ENCODE results near the gene SLC6A19.

SLC6A19 gene

DNA sequence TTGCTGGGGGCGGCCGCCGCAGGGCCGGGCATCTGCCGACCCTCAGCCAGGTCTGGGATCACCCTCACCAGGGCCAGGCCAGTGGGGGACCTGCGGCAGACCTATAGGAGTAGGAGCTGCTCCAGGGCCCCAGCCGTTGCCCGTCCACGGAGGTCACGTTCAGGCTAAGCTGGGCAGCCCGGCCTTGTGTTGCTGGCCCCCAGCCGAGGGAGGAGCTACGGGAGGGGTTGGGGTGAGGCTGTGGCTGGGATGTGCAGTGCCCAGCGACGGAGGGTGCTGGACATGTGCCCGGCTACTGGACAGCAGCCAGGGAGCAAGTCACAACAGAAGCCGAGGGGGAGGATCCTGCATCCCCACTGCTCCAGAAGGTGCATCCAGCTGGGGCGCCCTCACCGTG lies 39.6 kb upstream of the SLC6A19 start:
- H3K4me1 ChIP-seq (ENCODE audit: low read length), result no peaks in the 10 kb centered on the region
- H3K9me3 ChIP-seq (ENCODE audit: insufficient read depth, low read length), result no peaks in the 10 kb centered on the region
- no peaks in the 10 kb centered on the region for H3K27me3 ChIP-seq (ENCODE audit: low read depth, low read length)
- no peak overlapping the region for H3K4me2 ChIP-seq (ENCODE audit: low read length)
- no peaks in the 10 kb centered on the region for H4K20me1 ChIP-seq (ENCODE audit: insufficient read depth, low read length)
- no peaks in the 10 kb centered on the region for H3K36me3 ChIP-seq (replicated peaks; ENCODE audit: low read depth, low read length)
- no peak overlapping the region for H3K27ac ChIP-seq (ENCODE audit: low read length)
- H3K4me3 ChIP-seq (ENCODE audit: low read length), result no peak overlapping the region
- H2AFZ ChIP-seq (ENCODE audit: low read depth, low read length), result no peak overlapping the region
- no peak for TF ChIP-seq EZH2phosphoT487 (IDR thresholded peaks at IDR 0.05; ENCODE audit: low read depth)
- TF ChIP-seq, protein P1, sequence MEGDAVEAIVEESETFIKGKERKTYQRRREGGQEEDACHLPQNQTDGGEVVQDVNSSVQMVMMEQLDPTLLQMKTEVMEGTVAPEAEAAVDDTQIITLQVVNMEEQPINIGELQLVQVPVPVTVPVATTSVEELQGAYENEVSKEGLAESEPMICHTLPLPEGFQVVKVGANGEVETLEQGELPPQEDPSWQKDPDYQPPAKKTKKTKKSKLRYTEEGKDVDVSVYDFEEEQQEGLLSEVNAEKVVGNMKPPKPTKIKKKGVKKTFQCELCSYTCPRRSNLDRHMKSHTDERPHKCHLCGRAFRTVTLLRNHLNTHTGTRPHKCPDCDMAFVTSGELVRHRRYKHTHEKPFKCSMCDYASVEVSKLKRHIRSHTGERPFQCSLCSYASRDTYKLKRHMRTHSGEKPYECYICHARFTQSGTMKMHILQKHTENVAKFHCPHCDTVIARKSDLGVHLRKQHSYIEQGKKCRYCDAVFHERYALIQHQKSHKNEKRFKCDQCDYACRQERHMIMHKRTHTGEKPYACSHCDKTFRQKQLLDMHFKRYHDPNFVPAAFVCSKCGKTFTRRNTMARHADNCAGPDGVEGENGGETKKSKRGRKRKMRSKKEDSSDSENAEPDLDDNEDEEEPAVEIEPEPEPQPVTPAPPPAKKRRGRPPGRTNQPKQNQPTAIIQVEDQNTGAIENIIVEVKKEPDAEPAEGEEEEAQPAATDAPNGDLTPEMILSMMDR (IDR thresholded peaks at IDR 0.05; ENCODE audit: low read depth, low read length), result no peak
- H3K79me2 ChIP-seq (ENCODE audit: low read length), result no peaks in the 10 kb centered on the region
- no peak overlapping the region for H3K9ac ChIP-seq (ENCODE audit: low read length)

DNA sequence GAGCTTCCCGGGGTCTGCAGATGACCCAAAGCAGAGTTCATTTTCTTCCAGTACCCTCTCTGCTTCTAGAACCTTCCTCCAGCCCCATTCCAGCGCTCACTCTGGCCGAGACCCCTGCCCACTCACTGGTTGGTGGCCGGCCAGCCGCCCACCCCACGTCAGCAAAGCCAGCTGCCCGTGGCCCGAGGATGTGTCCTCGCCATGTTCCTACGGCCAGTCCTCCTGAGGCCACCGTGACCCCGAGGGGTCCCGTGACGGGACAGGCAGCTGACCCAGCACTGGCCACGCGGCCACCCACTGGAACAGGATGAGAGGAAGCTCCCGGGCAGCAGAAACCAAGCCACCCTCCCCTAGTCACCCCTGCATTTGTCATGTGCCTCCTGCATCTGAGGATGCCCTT lies 39.1 kb upstream of the SLC6A19 start:
- no peak overlapping the region for H3K4me2 ChIP-seq (ENCODE audit: low read length)
- H4K20me1 ChIP-seq (ENCODE audit: insufficient read depth, low read length), result no peaks in the 10 kb centered on the region
- H3K36me3 ChIP-seq (replicated peaks; ENCODE audit: low read depth, low read length), result no peaks in the 10 kb centered on the region
- H3K79me2 ChIP-seq (ENCODE audit: low read length), result no peaks in the 10 kb centered on the region
- peaks cover under 1% of the 10 kb centered on the region for H3K4me1 ChIP-seq (ENCODE audit: low read length)
- no peak overlapping the region for H3K27ac ChIP-seq (ENCODE audit: low read length)
- H2AFZ ChIP-seq (ENCODE audit: low read depth, low read length), result no peak overlapping the region
- TF ChIP-seq, protein P1 (IDR thresholded peaks at IDR 0.05; ENCODE audit: low read depth, low read length), result no peak
- no peak for TF ChIP-seq EZH2phosphoT487 (IDR thresholded peaks at IDR 0.05; ENCODE audit: low read depth)
- H3K27me3 ChIP-seq (ENCODE audit: low read depth, low read length), result no peaks in the 10 kb centered on the region
- no peak overlapping the region for H3K9ac ChIP-seq (ENCODE audit: low read length)
- H3K9me3 ChIP-seq (ENCODE audit: insufficient read depth, low read length), result no peaks in the 10 kb centered on the region
- no peak overlapping the region for H3K4me3 ChIP-seq (ENCODE audit: low read length)

DNA sequence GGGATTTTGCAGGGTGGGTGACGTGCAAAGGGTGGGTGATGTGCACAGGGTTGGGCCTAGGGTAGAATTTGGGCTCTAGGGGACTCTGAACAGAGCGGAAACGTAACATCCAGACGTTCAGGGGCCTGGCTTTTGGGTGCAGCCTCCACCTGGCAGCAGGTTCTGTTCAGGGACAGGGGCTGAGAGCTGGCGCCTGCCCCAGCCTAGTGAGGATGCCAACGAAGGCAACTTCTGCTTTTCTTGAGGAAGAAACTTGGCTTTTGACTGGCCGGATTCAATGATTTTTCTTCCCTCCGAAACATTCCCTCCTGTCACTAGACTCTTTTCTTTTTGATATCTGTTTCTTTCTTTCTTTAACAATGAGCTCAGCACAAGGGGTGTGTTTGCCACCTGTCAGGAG lies 38.6 kb upstream of the SLC6A19 start:
- Histone ChIP-seq H3K4me3 (ENCODE audit: low read length) (no peak overlapping the region), H2AFZ (ENCODE audit: low read depth, low read length) (no peak overlapping the region), H3K27me3 (ENCODE audit: low read depth, low read length) (no peaks in the 10 kb centered on the region), H3K9me3 (ENCODE audit: insufficient read depth, low read length) (no peaks in the 10 kb centered on the region), H4K20me1 (ENCODE audit: insufficient read depth, low read length) (no peaks in the 10 kb centered on the region), H3K9ac (ENCODE audit: low read length) (no peak overlapping the region), H3K79me2 (ENCODE audit: low read length) (no peaks in the 10 kb centered on the region), H3K36me3 (replicated peaks; ENCODE audit: low read depth, low read length) (no peaks in the 10 kb centered on the region), H3K27ac (ENCODE audit: low read length) (no peak overlapping the region), H3K4me2 (ENCODE audit: low read length) (no peak overlapping the region), H3K4me1 (ENCODE audit: low read length) (peaks cover 4% of the 10 kb centered on the region)
- no peak for TF ChIP-seq EZH2phosphoT487 (IDR thresholded peaks at IDR 0.05; ENCODE audit: low read depth)

DNA sequence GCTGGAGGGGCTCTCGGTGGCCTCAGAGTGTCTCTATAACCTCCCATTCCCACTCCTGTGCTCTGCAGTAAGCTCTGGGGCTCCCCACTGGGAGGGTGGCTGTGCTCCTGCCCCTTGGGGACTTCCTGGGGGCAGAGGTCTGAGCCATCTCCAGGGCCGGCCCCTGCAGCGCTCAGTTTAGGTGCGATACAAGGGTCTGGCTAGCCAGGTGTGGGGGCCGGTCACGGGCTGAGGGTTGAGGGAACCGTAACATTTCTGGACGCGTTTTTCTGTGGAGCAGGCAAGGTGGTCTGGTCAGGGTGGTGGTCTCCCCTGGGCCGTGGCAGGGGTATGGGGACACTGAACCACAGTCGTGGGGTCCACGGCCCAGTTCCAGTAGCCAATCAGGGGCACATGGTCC lies 38.0 kb upstream of the SLC6A19 start:
- no peak overlapping the region for H3K9ac ChIP-seq (ENCODE audit: low read length)
- no peak overlapping the region for H3K27ac ChIP-seq (ENCODE audit: low read length)
- H3K9me3 ChIP-seq (ENCODE audit: insufficient read depth, low read length), result no peaks in the 10 kb centered on the region
- no peak overlapping the region for H3K4me2 ChIP-seq (ENCODE audit: low read length)
- no peaks in the 10 kb centered on the region for H3K27me3 ChIP-seq (ENCODE audit: low read depth, low read length)
- H3K79me2 ChIP-seq (ENCODE audit: low read length), result no peaks in the 10 kb centered on the region
- no peaks in the 10 kb centered on the region for H4K20me1 ChIP-seq (ENCODE audit: insufficient read depth, low read length)
- no peak overlapping the region for H2AFZ ChIP-seq (ENCODE audit: low read depth, low read length)
- H3K4me3 ChIP-seq (ENCODE audit: low read length), result no peak overlapping the region
- TF ChIP-seq EZH2phosphoT487 (IDR thresholded peaks at IDR 0.05; ENCODE audit: low read depth), result no peak
- TF ChIP-seq, protein P1 (IDR thresholded peaks at IDR 0.05; ENCODE audit: low read depth, low read length), result no peak
- peaks cover 4% of the 10 kb centered on the region for H3K4me1 ChIP-seq (ENCODE audit: low read length)
- H3K36me3 ChIP-seq (replicated peaks; ENCODE audit: low read depth, low read length), result no peaks in the 10 kb centered on the region

DNA sequence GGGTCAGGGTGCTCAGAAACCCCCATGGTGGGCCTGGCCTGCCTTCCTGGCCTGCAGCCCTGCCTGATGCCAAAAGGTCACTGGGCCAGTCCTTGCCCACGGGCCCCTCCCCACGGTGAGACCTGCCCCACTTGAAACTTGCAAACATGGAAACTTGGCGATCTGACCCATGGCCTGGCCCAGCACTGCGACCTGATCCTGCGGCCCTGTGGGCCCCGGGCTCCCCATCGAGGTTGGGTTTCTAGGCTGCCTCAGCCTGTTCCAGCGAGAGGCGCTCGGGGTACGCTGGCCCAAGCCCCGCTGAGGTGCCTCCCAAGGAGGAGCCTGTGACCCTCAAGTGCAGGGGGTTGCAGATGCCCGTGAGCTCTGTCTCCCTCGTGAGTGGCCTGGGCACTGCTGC lies 37.5 kb upstream of the SLC6A19 start:
- Histone ChIP-seq H3K79me2 (ENCODE audit: low read length) (no peaks in the 10 kb centered on the region), H3K27ac (ENCODE audit: low read length) (no peak overlapping the region), H3K36me3 (replicated peaks; ENCODE audit: low read depth, low read length) (no peaks in the 10 kb centered on the region), H3K9ac (ENCODE audit: low read length) (no peak overlapping the region), H3K4me3 (ENCODE audit: low read length) (no peak overlapping the region), H3K9me3 (ENCODE audit: insufficient read depth, low read length) (no peaks in the 10 kb centered on the region), H3K4me1 (ENCODE audit: low read length) (peaks cover 4% of the 10 kb centered on the region), H3K4me2 (ENCODE audit: low read length) (no peak overlapping the region), H2AFZ (ENCODE audit: low read depth, low read length) (no peak overlapping the region), H3K27me3 (ENCODE audit: low read depth, low read length) (no peaks in the 10 kb centered on the region), H4K20me1 (ENCODE audit: insufficient read depth, low read length) (no peaks in the 10 kb centered on the region)
- TF ChIP-seq EZH2phosphoT487 (IDR thresholded peaks at IDR 0.05; ENCODE audit: low read depth), result no peak
- TF ChIP-seq, protein P1 (IDR thresholded peaks at IDR 0.05; ENCODE audit: low read depth, low read length), result no peak

All from OCI-LY3 (cell line).